SK-N-SH (cell line): ENCODE results near the gene LPCAT3. TPM values are rescaled to one million over a fixed set of nuclear protein-coding genes. Genes with fewer than 3 reads are reported as not detected.

Experiments used
- CTCF ChIA-PET: fragments of 300-600, 350-600 bp; formaldehyde crosslinking; extraction: SDS; loops from one replicate; lab custom pipeline; 2021; lab: Yijun Ruan, JAX
- POLR2A ChIA-PET: fragments of 350-600 bp; sonication (Branson Sonifier 250); formaldehyde crosslinking; extraction: SDS; loops from one replicate; lab custom pipeline; 2020; ENCODE audit warnings: antibody characterized with exemption, inconsistent platforms; lab: Yijun Ruan, JAX
- DNase-seq: peaks from one replicate; pipeline ENCODE4 v3.0.0; 2012
- H2AFZ ChIP-seq: fragments of 200-600 bp; sonication (generic); 2 replicates; pipeline ENCODE4 v1.8.1; 2016; ENCODE audit warnings: antibody characterized with exemption, mild to moderate bottlenecking, low read depth
- H3F3A ChIP-seq: fragments of 200-600 bp; sonication (generic); replicated peaks from 2 replicates; pipeline ENCODE3; 2016; ENCODE audit warnings: antibody characterized with exemption, mild to moderate bottlenecking; ENCODE audit not compliant: insufficient read depth
- H3K27ac ChIP-seq, 2 experiments: fragments of 200-500 bp in 1 of 2; fragments of 200-600 bp in 1 of 2; sonication (Bioruptor generic) in 1 of 2; sonication (generic), shearing (Covaris generic) in 1 of 2; 2 replicates each; pipeline versions ENCODE4 v1.5.1 to v1.6.1; 2014 to 2016; ENCODE audit warnings: low read depth in 2 of 2, inconsistent platforms in 1 of 2, low read length in 1 of 2, mild to moderate bottlenecking in 1 of 2, mixed read lengths in 1 of 2
- H3K27me3 ChIP-seq: fragments of 200-600 bp; sonication (generic), shearing (Covaris generic); 2 replicates; pipeline ENCODE4 v1.6.1; 2016; ENCODE audit warnings: mixed run types; ENCODE audit not compliant: insufficient read depth
- H3K36me3 ChIP-seq, 2 experiments: fragments of 200-500 bp in 1 of 2; fragments of 200-600 bp in 1 of 2; sonication (Bioruptor generic) in 1 of 2; sonication (generic) in 1 of 2; replicated peaks in 1 of 2; 2 replicates each; pipeline versions ENCODE3 to v1.5.1; 2014 to 2016; ENCODE audit warnings: low read length in 1 of 2, mild to moderate bottlenecking in 1 of 2; ENCODE audit not compliant: insufficient read depth in 2 of 2, control insufficient read depth in 1 of 2
- H3K4me1 ChIP-seq, 2 experiments: fragments of 200-500 bp in 1 of 2; fragments of 200-600 bp in 1 of 2; sonication (Bioruptor generic) in 1 of 2; sonication (generic), shearing (Covaris generic) in 1 of 2; 2 replicates each; pipeline versions ENCODE4 v1.5.1 to v1.6.1; 2014 to 2016; ENCODE audit warnings: low read depth in 1 of 2, low read length in 1 of 2, mixed run types in 1 of 2; ENCODE audit not compliant: insufficient read depth in 2 of 2, control insufficient read depth in 1 of 2
- H3K4me2 ChIP-seq: fragments of 200-600 bp; sonication (generic), shearing (Covaris generic); 2 replicates; pipeline ENCODE4 v1.6.1; 2017; ENCODE audit warnings: mixed run types
- H3K4me3 ChIP-seq, 2 experiments: fragments of 200-500 bp in 1 of 2; fragments of 200-600 bp in 1 of 2; sonication (Bioruptor generic) in 1 of 2; sonication (generic), shearing (Covaris generic) in 1 of 2; 2 replicates each; pipeline versions ENCODE4 v1.5.1 to v1.8.1; 2014 to 2016; ENCODE audit warnings: low read depth in 2 of 2, inconsistent platforms in 1 of 2, low read length in 1 of 2, mild to moderate bottlenecking in 1 of 2, mixed read lengths in 1 of 2, moderate library complexity in 1 of 2
- H3K79me2 ChIP-seq: fragments of 200-600 bp; sonication (generic); 2 replicates; pipeline ENCODE4 v1.8.1; 2017; ENCODE audit warnings: mild to moderate bottlenecking; ENCODE audit not compliant: insufficient read depth
- H3K9ac ChIP-seq: fragments of 200-600 bp; sonication (generic); 2 replicates; pipeline ENCODE4 v1.6.1; 2017; ENCODE audit warnings: mixed run types
- H3K9me2 ChIP-seq: fragments of 200-600 bp; sonication (generic); 2 replicates; pipeline ENCODE4 v1.6.1; 2017; ENCODE audit warnings: mixed run types
- H3K9me3 ChIP-seq: fragments of 200-600 bp; sonication (generic); 2 replicates; pipeline ENCODE4 v1.6.1; 2017; ENCODE audit warnings: mixed run types, mild to moderate bottlenecking, moderate library complexity
- H4K20me1 ChIP-seq: fragments of 200-600 bp; sonication (generic); 2 replicates; pipeline ENCODE4 v1.6.1; 2017; ENCODE audit warnings: mild to moderate bottlenecking, mixed run types; ENCODE audit not compliant: insufficient read depth
- CTCF ChIP-seq: fragments of 200-600 bp; sonication (generic); IDR thresholded peaks from 2 replicates; pipeline ENCODE4 v1.6.1; 2017; ENCODE audit warnings: antibody characterized with exemption, mild to moderate bottlenecking, moderate library complexity
- FOXJ3 ChIP-seq: sonication (generic); formaldehyde crosslinking; IDR thresholded peaks from 2 replicates; pipeline ENCODE4 v1.5.1; 2020; ENCODE audit warnings: mild to moderate bottlenecking, missing genetic modification reagents
- GABPA ChIP-seq: IDR thresholded peaks from 2 replicates; pipeline ENCODE4 v1.4.0; 2012; ENCODE audit warnings: low read depth, mild to moderate bottlenecking
- GATA2 ChIP-seq: sonication (generic); formaldehyde crosslinking; IDR thresholded peaks from 2 replicates; pipeline ENCODE4 v1.5.0; 2020; ENCODE audit warnings: mild to moderate bottlenecking, missing genetic modification reagents
- JUND ChIP-seq: IDR thresholded peaks from 2 replicates; pipeline ENCODE4 v1.4.0; 2012
- MEF2A ChIP-seq: IDR thresholded peaks from 2 replicates; pipeline ENCODE4 v1.4.0; 2012; ENCODE audit warnings: low read depth, borderline replicate concordance
- MXI1 ChIP-seq: IDR thresholded peaks from 2 replicates; pipeline ENCODE4 v1.6.1; 2012; ENCODE audit warnings: mild to moderate bottlenecking, low read depth, low read length, improper control_type of control experiment
- NFIC ChIP-seq: IDR thresholded peaks from 2 replicates; pipeline ENCODE4 v1.4.0; 2012; ENCODE audit warnings: borderline replicate concordance
- RAD21 ChIP-seq: IDR thresholded peaks from 2 replicates; pipeline ENCODE4 v1.6.1; 2012; ENCODE audit warnings: mild to moderate bottlenecking, low read length
- RCOR1 ChIP-seq: fragments of 150-350 bp; IDR thresholded peaks from 2 replicates; pipeline ENCODE4 v1.6.1; 2017; ENCODE audit warnings: antibody characterized with exemption, low read length
- REST ChIP-seq: IDR thresholded peaks from 2 replicates; pipeline ENCODE4 v1.6.1; 2012; ENCODE audit warnings: mild to moderate bottlenecking, low read depth, low read length, moderate library complexity
- SMC3 ChIP-seq: IDR thresholded peaks from 2 replicates; pipeline ENCODE4 v1.6.1; 2012; ENCODE audit warnings: low read depth, low read length, improper control_type of control experiment
- TEAD4 ChIP-seq: IDR thresholded peaks from 2 replicates; pipeline ENCODE4 v1.4.0; 2012; ENCODE audit warnings: mild to moderate bottlenecking, borderline replicate concordance; ENCODE audit not compliant: insufficient read depth
- WGBS: methylation state at CpG from one replicate; pipeline ENCODE4 v1.1.6; 2017; ENCODE audit warnings: low lambda C conversion rate; 5-methylcytosine and 5-hydroxymethylcytosine counted together
- polyA plus RNA-seq, 3 experiments: library from polyadenylated mRNA; depleted of rRNA; stranded (reverse); fragments of >200 nt; gene quantifications; 2 replicates each; pipeline ENCODE4 v1.2.3, GENCODE V29; 2012
- TF ChIP-seq, protein P1 (sequence below): IDR thresholded peaks from 2 replicates; pipeline ENCODE4; 2012
- TF ChIP-seq, protein P2 (sequence below): fragments of 150-350 bp; IDR thresholded peaks from 2 replicates; pipeline ENCODE4 v1.6.1; 2016; ENCODE audit warnings: mild to moderate bottlenecking, low read depth, low read length
- TF ChIP-seq, protein P3 (sequence below): IDR thresholded peaks from 2 replicates; pipeline ENCODE4 v1.4.0; 2012; ENCODE audit warnings: low read depth, borderline replicate concordance

LPCAT3 gene
- polyA plus RNA-seq, 1 of the 3 experiments (the other 2 are of a cell fraction), result 23.8 TPM

GRCh38 chr12:7061138-7061537, 42.9 kb upstream of the LPCAT3 start:
- Histone ChIP-seq H3K27me3 (peaks cover 13% of the 10 kb centered on the region; the same call in 1 of the 2 replicates), H3K4me3 (no peak overlapping the region), H3K36me3 (no peaks in the 10 kb centered on the region), H3F3A (no peaks in the 10 kb centered on the region), H2AFZ (no peak overlapping the region), H3K4me1 (no peaks in the 10 kb centered on the region), H3K79me2 (no peaks in the 10 kb centered on the region), H3K9me2 (no peaks in the 10 kb centered on the region), H4K20me1 (no peaks in the 10 kb centered on the region), H3K9me3 (no peaks in the 10 kb centered on the region), H3K4me2 (no peak overlapping the region), H3K27ac (no peak overlapping the region), H3K9ac (no peak overlapping the region)
- POLR2A ChIA-PET, result no interaction called here
- DNase-seq, result no peak
- CTCF ChIA-PET, result interaction anchor here (0.6 to 1.7 kb wide), 9 partner anchors 8 to 448 kb away, joined by 3 to 11 read pairs (median 4); partner anchors contain the start of genes C1RL and LPCAT3
- 46% methylated on average over 13 of the region's 13 CpGs for WGBS
- TF ChIP-seq FOXJ3 (no peak), NFIC (no peak), GATA2 (CRISPR knock-in tag) (no peak), GABPA (no peak), MXI1 (no peak), MEF2A (no peak), JUND (no peak), RCOR1 (no peak)
- TF ChIP-seq, protein P1, sequence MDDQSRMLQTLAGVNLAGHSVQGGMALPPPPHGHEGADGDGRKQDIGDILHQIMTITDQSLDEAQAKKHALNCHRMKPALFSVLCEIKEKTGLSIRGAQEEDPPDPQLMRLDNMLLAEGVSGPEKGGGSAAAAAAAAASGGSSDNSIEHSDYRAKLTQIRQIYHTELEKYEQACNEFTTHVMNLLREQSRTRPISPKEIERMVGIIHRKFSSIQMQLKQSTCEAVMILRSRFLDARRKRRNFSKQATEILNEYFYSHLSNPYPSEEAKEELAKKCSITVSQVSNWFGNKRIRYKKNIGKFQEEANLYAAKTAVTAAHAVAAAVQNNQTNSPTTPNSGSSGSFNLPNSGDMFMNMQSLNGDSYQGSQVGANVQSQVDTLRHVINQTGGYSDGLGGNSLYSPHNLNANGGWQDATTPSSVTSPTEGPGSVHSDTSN, result no peak
- TF ChIP-seq, protein P2, sequence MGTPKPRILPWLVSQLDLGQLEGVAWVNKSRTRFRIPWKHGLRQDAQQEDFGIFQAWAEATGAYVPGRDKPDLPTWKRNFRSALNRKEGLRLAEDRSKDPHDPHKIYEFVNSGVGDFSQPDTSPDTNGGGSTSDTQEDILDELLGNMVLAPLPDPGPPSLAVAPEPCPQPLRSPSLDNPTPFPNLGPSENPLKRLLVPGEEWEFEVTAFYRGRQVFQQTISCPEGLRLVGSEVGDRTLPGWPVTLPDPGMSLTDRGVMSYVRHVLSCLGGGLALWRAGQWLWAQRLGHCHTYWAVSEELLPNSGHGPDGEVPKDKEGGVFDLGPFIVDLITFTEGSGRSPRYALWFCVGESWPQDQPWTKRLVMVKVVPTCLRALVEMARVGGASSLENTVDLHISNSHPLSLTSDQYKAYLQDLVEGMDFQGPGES, result no peak
- TF ChIP-seq, protein P3, sequence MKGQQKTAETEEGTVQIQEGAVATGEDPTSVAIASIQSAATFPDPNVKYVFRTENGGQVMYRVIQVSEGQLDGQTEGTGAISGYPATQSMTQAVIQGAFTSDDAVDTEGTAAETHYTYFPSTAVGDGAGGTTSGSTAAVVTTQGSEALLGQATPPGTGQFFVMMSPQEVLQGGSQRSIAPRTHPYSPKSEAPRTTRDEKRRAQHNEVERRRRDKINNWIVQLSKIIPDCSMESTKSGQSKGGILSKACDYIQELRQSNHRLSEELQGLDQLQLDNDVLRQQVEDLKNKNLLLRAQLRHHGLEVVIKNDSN, result no peak

DNA sequence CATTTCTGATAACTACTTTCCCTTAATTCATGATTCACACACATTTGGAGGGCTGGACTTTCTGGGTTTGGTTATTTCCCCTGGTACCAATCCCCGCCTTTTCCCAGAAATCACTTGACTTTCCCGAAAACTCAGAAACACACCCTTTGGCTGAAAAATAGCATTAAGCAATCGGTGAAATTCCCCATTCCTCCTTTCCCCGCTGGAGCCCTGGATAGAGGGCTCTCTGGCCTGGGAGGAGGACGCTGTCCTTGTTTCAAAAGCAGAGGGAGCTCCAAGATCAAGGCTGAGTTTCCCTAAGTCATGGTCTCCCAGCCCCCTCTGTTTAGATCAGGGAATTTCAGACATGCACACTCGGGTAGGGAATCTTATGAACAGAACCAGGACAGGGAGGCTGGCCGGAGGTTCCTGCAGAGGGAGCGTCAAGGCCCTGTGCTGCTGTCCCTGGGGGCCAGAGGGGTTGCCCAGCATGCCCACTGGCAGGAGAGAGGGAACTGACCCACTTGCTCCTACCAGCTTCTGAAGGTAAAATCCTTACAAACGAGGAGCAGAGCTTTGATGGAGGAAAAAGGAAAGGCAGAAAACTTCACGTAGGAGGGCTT, 42.2 kb upstream of the LPCAT3 start, which contains the start of gene C1S:
TSS of gene C1S (plus strand) at position 366 of the 602 bp plus-strand sequence. CDS start 1,195 bp downstream, outside the sequence.
- Histone ChIP-seq H3K36me3 (no peaks in the 10 kb centered on the region), H3F3A (no peaks in the 10 kb centered on the region), H3K9ac (no peak within 1 kb of the TSS), H3K27me3 (peaks cover 20% of the 10 kb centered on the region; the same call in 1 of the 2 replicates), H3K4me3 (no peak within 1 kb of the TSS), H3K79me2 (no peaks in the 10 kb centered on the region), H3K4me2 (no peak within 1 kb of the TSS; the same call in 1 of the 2 replicates), H2AFZ (no peak within 1 kb of the TSS; the same call in 1 of the 2 replicates), H3K9me2 (no peaks in the 10 kb centered on the region), H3K27ac (no peak within 1 kb of the TSS), H4K20me1 (no peaks in the 10 kb centered on the region), H3K4me1 (no peaks in the 10 kb centered on the region), H3K9me3 (no peaks in the 10 kb centered on the region)
- peak; percentile 82 for TF ChIP-seq SMC3
- TF ChIP-seq CTCF, result peak; percentile 70
- no peak for TF ChIP-seq GATA2 (CRISPR knock-in tag)
- TF ChIP-seq MEF2A, result no peak
- TF ChIP-seq REST, result no peak
- TF ChIP-seq TEAD4, result no peak
- TF ChIP-seq RAD21, result peak; percentile 72
- ChIA-PET POLR2A (no interaction called here), CTCF (interaction anchor here (1.0 to 1.7 kb wide), 11 partner anchors 9 to 81 kb away, joined by 3 to 11 read pairs (median 4); partner anchors contain the start of genes C1R, C1RL and LPCAT3)
- 17% methylated on average over 7 of the region's 10 CpGs for WGBS
- peak; percentile 53 for DNase-seq
